A673 (cell line): ENCODE data around the gene SLC25A25.

Source experiments
- CTCF ChIP-seq: fragments of 300-800, 200-600 bp; sonication (generic); conservative IDR thresholded peaks from 2 replicates; pipeline ENCODE4 v1.5.1; 2017; ENCODE audit warnings: low read depth, mild to moderate bottlenecking, antibody characterized with exemption, low read length, moderate library complexity, mixed read lengths
- EZH2 ChIP-seq: fragments of 200-600 bp; sonication (generic); IDR thresholded peaks from 2 replicates; pipeline ENCODE4 v1.6.1; 2017; ENCODE audit warnings: borderline replicate concordance, low read depth, mild to moderate bottlenecking, mixed read lengths, antibody characterized with exemption, low read length; ENCODE audit not compliant: poor library complexity, severe bottlenecking

- TF ChIP-seq CTCF (no peak), EZH2 (no peak)
Measured at GRCh38 chr9:128025736-128026135, 42.3 kb upstream of the SLC25A25 start.
